Heart left ventricle (tissue), 13 donors: ENCODE data around the gene ANKRD16.

Source experiments
- POLR2A ChIP-seq, 2 donors: fragments of 450-650 bp; IDR thresholded peaks; one replicate each; pipeline ENCODE4 v1.6.1; 2017; ENCODE audit warnings: antibody characterized with exemption in 2 of 2, mild to moderate bottlenecking in 2 of 2, moderate library complexity in 2 of 2
- TF ChIP-seq, protein P1 (sequence below), 12 donors: fragments of 200-600 bp; sonication (generic) in 4 of 12; IDR thresholded peaks; one replicate each; pipeline versions ENCODE4 v1.5.0 to v1.8.0; 2018 to 2022; ENCODE audit warnings: antibody characterized with exemption in 12 of 12, mild to moderate bottlenecking in 5 of 12
- donor health status: ischemic (EF 13 %, LVEDD 7.1; RV severe dilation, severe dysfunction).
- donor health status: DM: no; HTN: yes; CAD: no.
- donor health status: DM: no; HTN: no; CAD: no.
- donor health status: ischemic (EF 25% LVEDD 6.9; RV normal size, moderate dysfunction).
- donor health status: ischemic (EF 25% LVEDD 5.7; RV mildly dilated, moderate dysfunction).
- donor health status: ischemic (EF 35%, LVEDD 5.7; RV mildly dilated, moderate dysfunction).
- donor health status: nonischemic (EF 11% LVEDD 7.7; RV severe dilation, severe dysfunction).
- donor health status: DM: yes; HTN: yes; CAD: no.
- donor health status: PGD.
- donor health status: ischemic (EF 29% LVEDD 5.4; RV normal size, mild dysfunction).
- donor health status: nonischemic (EF 23%, LVEDD 6.1; RV moderate dilation, normal function).

GRCh38 chr10:5854131-5854475, 35.6 kb downstream of the ANKRD16 start:
- no peak for TF ChIP-seq POLR2A (IDR thresholded peaks at IDR 0.05)
- TF ChIP-seq, protein P1, sequence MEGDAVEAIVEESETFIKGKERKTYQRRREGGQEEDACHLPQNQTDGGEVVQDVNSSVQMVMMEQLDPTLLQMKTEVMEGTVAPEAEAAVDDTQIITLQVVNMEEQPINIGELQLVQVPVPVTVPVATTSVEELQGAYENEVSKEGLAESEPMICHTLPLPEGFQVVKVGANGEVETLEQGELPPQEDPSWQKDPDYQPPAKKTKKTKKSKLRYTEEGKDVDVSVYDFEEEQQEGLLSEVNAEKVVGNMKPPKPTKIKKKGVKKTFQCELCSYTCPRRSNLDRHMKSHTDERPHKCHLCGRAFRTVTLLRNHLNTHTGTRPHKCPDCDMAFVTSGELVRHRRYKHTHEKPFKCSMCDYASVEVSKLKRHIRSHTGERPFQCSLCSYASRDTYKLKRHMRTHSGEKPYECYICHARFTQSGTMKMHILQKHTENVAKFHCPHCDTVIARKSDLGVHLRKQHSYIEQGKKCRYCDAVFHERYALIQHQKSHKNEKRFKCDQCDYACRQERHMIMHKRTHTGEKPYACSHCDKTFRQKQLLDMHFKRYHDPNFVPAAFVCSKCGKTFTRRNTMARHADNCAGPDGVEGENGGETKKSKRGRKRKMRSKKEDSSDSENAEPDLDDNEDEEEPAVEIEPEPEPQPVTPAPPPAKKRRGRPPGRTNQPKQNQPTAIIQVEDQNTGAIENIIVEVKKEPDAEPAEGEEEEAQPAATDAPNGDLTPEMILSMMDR (IDR thresholded peaks at IDR 0.05): no peak
